ENCODE data around the gene DDX39A.

The DDX39A gene

GRCh38 chr19:14412324-14412995 is 6.7 kb downstream of the DDX39A start:
- peaks cover 10 to 13% of the 10 kb centered on the region in 2 experiments for H3K4me1 ChIP-seq (ENCODE audit: control insufficient read depth in 1 of 2, insufficient read depth in 1 of 2, low read depth in 1 of 2, low read length in 1 of 2)
- TF ChIP-seq CTCF (IDR thresholded peaks at IDR 0.05), result no peak
- H3K9me3 ChIP-seq, result no peaks in the 10 kb centered on the region
- no peak overlapping the region for H3K4me3 ChIP-seq (ENCODE audit: low read depth in 1 of 2, low read length in 1 of 2)
- H3K36me3 ChIP-seq, result peaks cover 61% of the 10 kb centered on the region
- H3K27ac ChIP-seq, result no peak overlapping the region
- no peaks in the 10 kb centered on the region for H3K27me3 ChIP-seq

GRCh38 chr19:14411938-14412245 is 7.2 kb downstream of the DDX39A start:
- TF ChIP-seq CTCF (IDR thresholded peaks at IDR 0.05), result no peak
- Histone ChIP-seq H3K9me3 (peaks cover 4% of the 10 kb centered on the region), H3K4me3 (ENCODE audit: low read depth in 1 of 2, low read length in 1 of 2) (no peak overlapping the region), H3K27me3 (no peaks in the 10 kb centered on the region), H3K36me3 (peaks cover 67% of the 10 kb centered on the region), H3K27ac (peak overlapping the region; percentile 35), H3K4me1 (ENCODE audit: control insufficient read depth in 1 of 2, insufficient read depth in 1 of 2, low read depth in 1 of 2, low read length in 1 of 2) (peaks cover 5 to 9% of the 10 kb centered on the region in 2 experiments)

- Histone ChIP-seq H3K4me3 (ENCODE audit: low read depth in 1 of 2, low read length in 1 of 2) (no peak overlapping the region), H3K9me3 (peaks cover 4% of the 10 kb centered on the region), H3K4me1 (ENCODE audit: control insufficient read depth in 1 of 2, insufficient read depth in 1 of 2, low read depth in 1 of 2, low read length in 1 of 2) (peaks cover under 1 to 3% of the 10 kb centered on the region in 2 experiments), H3K27me3 (no peaks in the 10 kb centered on the region), H3K36me3 (peaks cover 72% of the 10 kb centered on the region), H3K27ac (peak overlapping the region; percentile 35)
- TF ChIP-seq CTCF (IDR thresholded peaks at IDR 0.05), result no peak
Observed at GRCh38 chr19:14411161-14411937, 7.8 kb downstream of the DDX39A start.

- Histone ChIP-seq H3K27ac (peak overlapping the region; percentile 35), H3K4me3 (ENCODE audit: low read depth in 1 of 2, low read length in 1 of 2) (no peak overlapping the region), H3K4me1 (ENCODE audit: control insufficient read depth in 1 of 2, insufficient read depth in 1 of 2, low read depth in 1 of 2, low read length in 1 of 2) (peaks cover 0 to 8% of the 10 kb centered on the region in 2 experiments), H3K27me3 (no peaks in the 10 kb centered on the region), H3K36me3 (peaks cover 82% of the 10 kb centered on the region), H3K9me3 (peaks cover 11% of the 10 kb centered on the region)
- no peak for TF ChIP-seq CTCF (IDR thresholded peaks at IDR 0.05)
Observed at GRCh38 chr19:14410091-14411051, 8.8 kb downstream of the DDX39A start.
